Brain microvascular endothelial cell (primary cell): Measurements from ENCODE around the gene NELL2.

Experiments used
- DNase-seq: peaks from one replicate; pipeline ENCODE4 v3.0.0-alpha.2; 2020
- H3K27ac ChIP-seq: fragments of 250-450 bp; sonication (Bioruptor Pico); 2 replicates; pipeline ENCODE4 v1.5.1; 2020; ENCODE audit warnings: mild to moderate bottlenecking, moderate library complexity
- H3K27me3 ChIP-seq: fragments of 250-450 bp; sonication (Bioruptor Pico); replicated peaks from 2 replicates; pipeline ENCODE4 v1.5.1; 2020; ENCODE audit warnings: mild to moderate bottlenecking
- H3K36me3 ChIP-seq: fragments of 250-450 bp; sonication (Bioruptor Pico); replicated peaks from 2 replicates; pipeline ENCODE4 v1.5.1; 2020; ENCODE audit warnings: mild to moderate bottlenecking
- H3K4me3 ChIP-seq: 2 replicates; pipeline ENCODE4 v1.5.1; 2011; ENCODE audit warnings: low read depth, mild to moderate bottlenecking, control low read depth, low read length, moderate library complexity
- CTCF ChIP-seq: IDR thresholded peaks from 2 replicates; pipeline ENCODE4 v1.5.1; 2011; ENCODE audit warnings: low read depth, mild to moderate bottlenecking, moderate library complexity, low read length, control low read depth, inconsistent platforms; ENCODE audit errors: missing control alignments
- in situ Hi-C: cut with HindIII; loops from 2 replicates; pipeline ENCODE4 v1.10.0; 2017; ENCODE audit warnings: low sequenced_read_pairs, low pct_ligation_motif_present

The NELL2 gene

GRCh38 chr12:44817687-44818086 lies 58.4 kb downstream of the NELL2 start:
- Histone ChIP-seq H3K27ac (no peak overlapping the region), H3K27me3 (no peaks in the 10 kb centered on the region), H3K36me3 (no peaks in the 10 kb centered on the region), H3K4me3 (no peak overlapping the region)
- in situ Hi-C loops, result no loop called here
- no peak for DNase-seq
- TF ChIP-seq CTCF, result no peak

GRCh38 chr12:44816446-44817017 lies 59.6 kb downstream of the NELL2 start:
- Histone ChIP-seq H3K27me3 (no peaks in the 10 kb centered on the region), H3K4me3 (no peak overlapping the region), H3K36me3 (no peaks in the 10 kb centered on the region), H3K27ac (no peak overlapping the region)
- in situ Hi-C loops, result no loop called here
- TF ChIP-seq CTCF, result no peak
- no peak for DNase-seq

- H3K36me3 ChIP-seq, result no peaks in the 10 kb centered on the region
- peak; percentile 6 for TF ChIP-seq CTCF
- no peak overlapping the region for H3K4me3 ChIP-seq
- no peaks in the 10 kb centered on the region for H3K27me3 ChIP-seq
- H3K27ac ChIP-seq, result no peak overlapping the region
- in situ Hi-C loops, result no loop called here
- DNase-seq, result no peak
Observed at GRCh38 chr12:44812062-44812461, 64.1 kb downstream of the NELL2 start.

GRCh38 chr12:44804068-44804467 lies 72.0 kb downstream of the NELL2 start:
- Histone ChIP-seq H3K27me3 (no peaks in the 10 kb centered on the region), H3K27ac (no peak overlapping the region), H3K36me3 (no peaks in the 10 kb centered on the region), H3K4me3 (no peak overlapping the region)
- in situ Hi-C loops, result no loop called here
- TF ChIP-seq CTCF, result no peak
- DNase-seq, result no peak

GRCh38 chr12:44795970-44796369 lies 80.1 kb downstream of the NELL2 start:
- Histone ChIP-seq H3K4me3 (no peak overlapping the region), H3K27me3 (no peaks in the 10 kb centered on the region), H3K27ac (no peak overlapping the region), H3K36me3 (no peaks in the 10 kb centered on the region)
- DNase-seq, result no peak
- no peak for TF ChIP-seq CTCF
- in situ Hi-C loops, result no loop called here

GRCh38 chr12:44788731-44789130 lies 87.4 kb downstream of the NELL2 start:
- no peak overlapping the region for H3K4me3 ChIP-seq
- H3K36me3 ChIP-seq, result no peaks in the 10 kb centered on the region
- no peak for TF ChIP-seq CTCF
- H3K27me3 ChIP-seq, result no peaks in the 10 kb centered on the region
- no peak overlapping the region for H3K27ac ChIP-seq
- no peak for DNase-seq
- in situ Hi-C loops, result no loop called here
